B cell (primary cell): ENCODE measurements around the gene PFN1.

Experiments
- CTCF ChIP-seq: fragments of 200-600 bp; IDR thresholded peaks from one replicate; pipeline ENCODE4 v1.8.0; 2022; ENCODE audit warnings: antibody characterized with exemption, mild to moderate bottlenecking
- EZH2 ChIP-seq: IDR thresholded peaks from 2 replicates; pipeline ENCODE4 v1.6.1; 2012; ENCODE audit warnings: borderline replicate concordance, low read depth, mild to moderate bottlenecking, moderate library complexity, low read length; ENCODE audit not compliant: insufficient read depth, poor library complexity, severe bottlenecking

- TF ChIP-seq CTCF, result no peak
- TF ChIP-seq EZH2, result no peak
These were observed 21.9 kb upstream of the PFN1 start for GRCh38 chr17:4970273-4970672.
